PFSK-1 (cell line): Measurements from ENCODE around the gene OSBPL10.

Experiments used
- POLR2AphosphoS5 ChIP-seq: IDR thresholded peaks from 2 replicates; pipeline ENCODE4 v1.6.1; 2012; ENCODE audit warnings: low read depth, mild to moderate bottlenecking, control low read depth, low read length, moderate library complexity
- REST ChIP-seq, 2 experiments: IDR thresholded peaks; 2 replicates each; pipeline versions ENCODE4 v1.6.1 to v1.8.0; 2011 to 2012; ENCODE audit warnings: low read depth in 2 of 2, low read length in 2 of 2, control low read depth in 1 of 2, inconsistent platforms in 1 of 2, mild to moderate bottlenecking in 1 of 2, moderate library complexity in 1 of 2; ENCODE audit not compliant: insufficient read depth in 1 of 2
- SIN3A ChIP-seq: IDR thresholded peaks from 2 replicates; pipeline ENCODE4 v1.6.1; 2012; ENCODE audit warnings: mild to moderate bottlenecking, low read length, moderate library complexity, borderline replicate concordance; ENCODE audit not compliant: insufficient read depth
- TAF1 ChIP-seq: IDR thresholded peaks from 2 replicates; pipeline ENCODE4 v1.6.1; 2012; ENCODE audit warnings: low read length, control low read depth, borderline replicate concordance; ENCODE audit not compliant: insufficient read depth

GRCh38 chr3:31847760-31848159 lies 133.3 kb downstream of the OSBPL10 start:
- no peak for TF ChIP-seq REST (IDR thresholded peaks at IDR 0.05; ENCODE audit: insufficient read depth in 1 of 2, low read depth in 2 of 2, low read length in 2 of 2)
- TF ChIP-seq TAF1 = no peak
- TF ChIP-seq POLR2AphosphoS5 = no peak
- TF ChIP-seq SIN3A = no peak
